Left lung (tissue), 10 donors: Measurements from ENCODE around the gene HS6ST2. TPM values are rescaled to one million over a fixed set of nuclear protein-coding genes. Genes with fewer than 3 reads are reported as not detected.
A peak's percentile ranks its signal among the peaks of the same experiment; 100 is the strongest.

Source experiments
- ATAC-seq: fragments of 200-7000 bp; cut with Tn5 transposase; one replicate; pipeline ENCODE4 v1.9.1; 2020; ENCODE audit warnings: moderate library complexity
- DNase-seq, 4 donors: peaks; one replicate each; pipeline ENCODE4 v3.0.0-alpha.2; 2013 to 2020
- H3K27ac ChIP-seq, 2 donors: fragments of 200-600 bp; sonication (generic) in 1 of 2; one replicate each; pipeline versions ENCODE4 v1.5.0 to v1.8.0; 2020 to 2021
- H3K27me3 ChIP-seq, 2 donors: fragments of 200-600 bp; sonication (generic) in 1 of 2; one replicate each; pipeline versions ENCODE4 v1.5.0 to v1.8.0; 2020 to 2021
- H3K36me3 ChIP-seq, 2 donors: fragments of 200-600 bp; sonication (generic) in 1 of 2; one replicate each; pipeline versions ENCODE4 v1.5.0 to v1.8.0; 2020 to 2021
- H3K4me1 ChIP-seq, 2 donors: fragments of 200-600 bp; one replicate each; pipeline ENCODE4 v1.8.0; 2021
- H3K4me3 ChIP-seq, 2 donors: fragments of 200-600 bp; sonication (generic) in 1 of 2; one replicate each; pipeline versions ENCODE4 v1.5.0 to v1.8.0; 2020 to 2021; ENCODE audit warnings: mild to moderate bottlenecking in 1 of 2
- H3K9me3 ChIP-seq, 2 donors: fragments of 200-600 bp; sonication (generic) in 1 of 2; one replicate each; pipeline versions ENCODE4 v1.5.0 to v1.8.0; 2020 to 2021
- CTCF ChIP-seq, 2 donors: fragments of 200-600 bp; sonication (generic) in 1 of 2; IDR thresholded peaks; one replicate each; pipeline versions ENCODE4 v1.5.0 to v1.8.0; 2021; ENCODE audit warnings: antibody characterized with exemption in 2 of 2
- intact Hi-C, 2 donors: fragments of 100-400 bp; cut with DNase I; formaldehyde crosslinking; loops; one replicate each; pipeline versions ENCODE4 v1.11.2 to v1.14.2; 2022
- polyA plus RNA-seq, 6 donors: library from polyadenylated mRNA; unstranded; fragments of 120-200 nt; gene quantifications; one replicate each; pipeline ENCODE4 v1.2.1, GENCODE V29; 2013; ENCODE audit not compliant: insufficient read length in 6 of 6
- total RNA-seq, 2 donors: library from RNA; stranded (reverse); fragmentation: NEBNext Ultra II Directional; extraction: Animal tissue kit (Norgen Biotek cat#: 25700); gene quantifications; one replicate each; pipeline ENCODE4 v1.2.1, GENCODE V29; 2021
- donor health status: DM: no; HTN: yes; CAD: no.
- donor health status: DM: no; HTN: no; CAD: no.

HS6ST2 gene
- total and polyA plus RNA-seq, 8 donors = 1.0 to 22.9 (median 15.2) TPM

DNA sequence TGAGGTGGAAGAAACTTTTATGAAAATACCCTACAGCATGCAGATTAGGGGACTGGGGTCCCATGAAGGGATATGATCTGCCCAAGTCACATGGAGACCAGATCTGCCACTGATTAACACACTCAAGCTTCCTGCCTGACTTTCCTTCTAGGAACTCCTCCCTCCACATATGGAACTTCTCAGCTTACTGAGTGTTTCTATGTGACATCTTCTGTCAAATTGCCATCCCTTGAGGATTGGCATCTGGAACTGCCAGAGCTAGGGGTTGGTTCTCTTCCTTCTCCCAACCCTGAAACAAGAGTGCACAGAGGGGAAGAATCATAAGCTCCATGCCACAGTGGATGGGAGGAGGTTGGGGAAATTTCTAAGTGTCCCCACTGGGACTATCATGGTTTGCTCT is 319.0 kb downstream of the HS6ST2 start:
- no peaks in the 10 kb centered on the region for H3K36me3 ChIP-seq
- no peaks in the 10 kb centered on the region for H3K4me1 ChIP-seq
- DNase-seq = no peak
- no peak overlapping the region for H3K27ac ChIP-seq
- no peak overlapping the region for H3K4me3 ChIP-seq
- peaks cover 0 to 15% of the 10 kb centered on the region in 2 donors for H3K27me3 ChIP-seq
- ATAC-seq = no peak
- no peak for TF ChIP-seq CTCF (IDR thresholded peaks at IDR 0.05)
- intact Hi-C loops = no loop called here
- no peaks in the 10 kb centered on the region for H3K9me3 ChIP-seq

- Histone ChIP-seq H3K27ac (no peak overlapping the region), H3K27me3 (peaks cover 0 to 15% of the 10 kb centered on the region in 2 donors), H3K4me1 (no peaks in the 10 kb centered on the region), H3K9me3 (no peaks in the 10 kb centered on the region), H3K36me3 (no peaks in the 10 kb centered on the region), H3K4me3 (no peak overlapping the region)
- no peak for ATAC-seq
- intact Hi-C loops = no loop called here
- no peak for TF ChIP-seq CTCF (IDR thresholded peaks at IDR 0.05)
- DNase-seq = no peak
These were observed 320.1 kb downstream of the HS6ST2 start for GRCh38 chrX:132638313-132638712.

DNA sequence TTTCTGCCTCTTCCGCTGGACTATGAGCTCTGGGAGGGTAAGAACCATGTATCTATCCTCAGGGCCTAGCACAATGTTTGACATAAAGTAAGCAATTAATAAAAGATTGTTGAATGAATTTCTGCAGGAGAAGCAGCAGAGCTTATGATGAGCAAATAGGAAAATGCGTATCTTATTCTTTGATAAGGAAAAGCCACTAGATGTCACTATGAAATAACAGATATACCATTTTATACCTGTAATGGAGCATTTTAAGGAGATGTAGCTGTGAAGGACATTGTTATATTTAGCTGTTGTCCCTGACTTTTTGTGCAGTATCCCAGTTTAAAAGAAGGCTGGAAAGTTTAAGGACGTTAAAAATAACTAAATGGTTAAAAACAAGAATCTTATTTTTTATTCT is 322.3 kb downstream of the HS6ST2 start:
- no peaks in the 10 kb centered on the region for H3K9me3 ChIP-seq
- no peak overlapping the region for H3K27ac ChIP-seq
- ATAC-seq (peak; percentile 30), DNase-seq (no peak)
- intact Hi-C loops = no loop called here
- H3K27me3 ChIP-seq = peaks cover 0 to 15% of the 10 kb centered on the region in 2 donors
- TF ChIP-seq CTCF (IDR thresholded peaks at IDR 0.05) = no peak
- no peak overlapping the region for H3K4me3 ChIP-seq
- no peaks in the 10 kb centered on the region for H3K36me3 ChIP-seq
- no peaks in the 10 kb centered on the region for H3K4me1 ChIP-seq

GRCh38 chrX:132634521-132634920 is 323.9 kb downstream of the HS6ST2 start:
- H3K27me3 ChIP-seq = peaks cover 0 to 14% of the 10 kb centered on the region in 2 donors
- H3K4me1 ChIP-seq = no peaks in the 10 kb centered on the region
- intact Hi-C loops = no loop called here
- no peaks in the 10 kb centered on the region for H3K36me3 ChIP-seq
- no peak for ATAC-seq
- H3K27ac ChIP-seq = no peak overlapping the region
- DNase-seq = no peak
- no peak for TF ChIP-seq CTCF (IDR thresholded peaks at IDR 0.05)
- no peak overlapping the region for H3K4me3 ChIP-seq
- no peaks in the 10 kb centered on the region for H3K9me3 ChIP-seq

- ATAC-seq (peak; percentile 66), DNase-seq (peak in 1 of 4 donors; percentile 37)
- no peaks in the 10 kb centered on the region for H3K9me3 ChIP-seq
- no peaks in the 10 kb centered on the region for H3K36me3 ChIP-seq
- intact Hi-C loops = no loop called here
- H3K4me3 ChIP-seq = no peak overlapping the region
- no peak overlapping the region for H3K27ac ChIP-seq
- peak; percentile 31 to 39 for TF ChIP-seq CTCF (IDR thresholded peaks at IDR 0.05)
- peaks cover 0 to 10% of the 10 kb centered on the region in 2 donors for H3K27me3 ChIP-seq
- no peaks in the 10 kb centered on the region for H3K4me1 ChIP-seq
These were observed 326.7 kb downstream of the HS6ST2 start for GRCh38 chrX:132631579-132632232.
